NB4 (cell line): Measurements from ENCODE around the gene KIF21A.

Source experiments
- DNase-seq: peaks from one replicate; pipeline ENCODE4 v3.0.0; 2010; ENCODE audit warnings: low read depth
- H3K4me3 ChIP-seq: one replicate; pipeline ENCODE4 v1.5.1; 2011; ENCODE audit warnings: mild to moderate bottlenecking, low read depth, low read length, moderate library complexity
- MYC ChIP-seq: IDR thresholded peaks from 2 replicates; pipeline ENCODE4 v1.6.1; 2011; ENCODE audit warnings: low read depth, low read length
- POLR2A ChIP-seq: IDR thresholded peaks from 2 replicates; pipeline ENCODE4 v1.6.1; 2011; ENCODE audit warnings: mild to moderate bottlenecking; ENCODE audit not compliant: insufficient read length; ENCODE audit errors: extremely low read depth
- TF ChIP-seq, protein P1 (sequence below): IDR thresholded peaks from one replicate; pipeline ENCODE4 v1.5.1; 2012; ENCODE audit warnings: low read depth, low read length
- TF ChIP-seq, protein P2 (sequence below): IDR thresholded peaks from 2 replicates; pipeline ENCODE4 v1.6.1; 2011; ENCODE audit warnings: low read depth, low read length

The KIF21A gene

DNA sequence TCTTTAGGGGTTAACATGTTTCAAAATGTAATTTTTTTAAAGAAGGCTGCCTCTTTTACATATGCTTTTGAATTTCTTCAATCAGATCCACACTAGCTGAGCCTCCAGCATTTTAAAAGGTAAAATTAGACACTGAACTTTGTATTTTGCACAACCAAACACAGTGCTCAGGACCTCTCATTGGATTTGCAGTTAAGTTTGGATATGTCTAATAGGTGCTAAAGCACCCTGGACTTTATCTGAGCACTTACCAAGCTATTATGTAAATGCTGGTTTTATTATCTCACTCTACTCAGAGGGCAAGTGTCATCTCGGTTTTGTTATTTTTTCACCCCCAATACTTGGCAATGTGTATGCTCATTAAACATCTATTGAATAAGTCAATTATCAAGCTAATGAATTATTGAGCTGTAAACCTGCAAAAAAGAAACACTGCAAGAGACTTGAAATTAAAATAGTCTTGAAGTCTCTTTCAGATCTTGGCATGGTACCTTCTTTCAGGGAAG lies 150.7 kb downstream of the KIF21A start:
- DNase-seq, result no peak
- no peak for TF ChIP-seq MYC
- TF ChIP-seq, protein P1, sequence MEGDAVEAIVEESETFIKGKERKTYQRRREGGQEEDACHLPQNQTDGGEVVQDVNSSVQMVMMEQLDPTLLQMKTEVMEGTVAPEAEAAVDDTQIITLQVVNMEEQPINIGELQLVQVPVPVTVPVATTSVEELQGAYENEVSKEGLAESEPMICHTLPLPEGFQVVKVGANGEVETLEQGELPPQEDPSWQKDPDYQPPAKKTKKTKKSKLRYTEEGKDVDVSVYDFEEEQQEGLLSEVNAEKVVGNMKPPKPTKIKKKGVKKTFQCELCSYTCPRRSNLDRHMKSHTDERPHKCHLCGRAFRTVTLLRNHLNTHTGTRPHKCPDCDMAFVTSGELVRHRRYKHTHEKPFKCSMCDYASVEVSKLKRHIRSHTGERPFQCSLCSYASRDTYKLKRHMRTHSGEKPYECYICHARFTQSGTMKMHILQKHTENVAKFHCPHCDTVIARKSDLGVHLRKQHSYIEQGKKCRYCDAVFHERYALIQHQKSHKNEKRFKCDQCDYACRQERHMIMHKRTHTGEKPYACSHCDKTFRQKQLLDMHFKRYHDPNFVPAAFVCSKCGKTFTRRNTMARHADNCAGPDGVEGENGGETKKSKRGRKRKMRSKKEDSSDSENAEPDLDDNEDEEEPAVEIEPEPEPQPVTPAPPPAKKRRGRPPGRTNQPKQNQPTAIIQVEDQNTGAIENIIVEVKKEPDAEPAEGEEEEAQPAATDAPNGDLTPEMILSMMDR, result no peak
- TF ChIP-seq, protein P2, sequence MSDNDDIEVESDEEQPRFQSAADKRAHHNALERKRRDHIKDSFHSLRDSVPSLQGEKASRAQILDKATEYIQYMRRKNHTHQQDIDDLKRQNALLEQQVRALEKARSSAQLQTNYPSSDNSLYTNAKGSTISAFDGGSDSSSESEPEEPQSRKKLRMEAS, result no peak
- TF ChIP-seq POLR2A, result no peak
- no peak overlapping the region for H3K4me3 ChIP-seq

DNA sequence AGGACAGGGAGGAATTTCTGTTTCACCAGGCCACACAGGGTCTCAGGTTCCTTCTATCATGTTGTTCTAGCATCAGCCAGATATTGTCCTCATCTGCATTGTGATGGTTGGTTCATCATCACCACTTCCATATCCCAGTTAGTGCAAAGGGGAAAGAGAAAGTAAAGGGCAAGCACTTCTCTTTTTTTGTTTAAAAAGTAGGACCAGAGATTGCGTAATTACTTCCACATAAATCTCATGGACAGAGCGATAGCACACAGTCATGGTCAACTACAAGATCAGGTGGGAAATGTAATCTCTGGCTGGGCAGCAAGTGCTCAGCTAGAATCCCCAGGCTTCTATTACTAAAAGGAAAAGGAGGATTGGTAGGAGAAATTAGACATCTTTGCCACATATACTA lies 155.1 kb downstream of the KIF21A start:
- peak; percentile 36 for DNase-seq
- no peak overlapping the region for H3K4me3 ChIP-seq
- no peak for TF ChIP-seq MYC
- no peak for TF ChIP-seq POLR2A
- TF ChIP-seq, protein P1, result no peak

DNA sequence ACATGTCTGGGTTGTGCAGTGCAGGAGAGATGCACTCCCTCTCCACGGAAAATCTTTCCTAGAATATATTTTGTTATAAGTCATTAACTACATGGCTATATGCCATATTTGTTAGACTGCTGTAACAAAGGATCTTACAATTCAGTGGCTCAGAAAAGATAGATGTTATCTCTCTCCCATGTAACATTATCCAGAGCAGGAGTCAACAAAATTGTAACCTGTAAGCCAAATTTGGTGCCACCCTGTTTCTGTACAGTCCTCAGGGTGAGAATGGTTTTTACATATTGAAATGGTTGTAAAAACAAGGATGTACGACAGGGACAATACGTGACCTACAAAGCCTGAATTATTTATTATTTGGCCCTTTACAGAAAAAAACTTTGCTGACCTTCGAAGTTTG lies 155.5 kb downstream of the KIF21A start:
- H3K4me3 ChIP-seq, result no peak overlapping the region
- TF ChIP-seq, protein P2, result no peak
- TF ChIP-seq POLR2A, result no peak
- TF ChIP-seq, protein P1, result no peak
- TF ChIP-seq MYC, result no peak
- DNase-seq, result no peak

DNA sequence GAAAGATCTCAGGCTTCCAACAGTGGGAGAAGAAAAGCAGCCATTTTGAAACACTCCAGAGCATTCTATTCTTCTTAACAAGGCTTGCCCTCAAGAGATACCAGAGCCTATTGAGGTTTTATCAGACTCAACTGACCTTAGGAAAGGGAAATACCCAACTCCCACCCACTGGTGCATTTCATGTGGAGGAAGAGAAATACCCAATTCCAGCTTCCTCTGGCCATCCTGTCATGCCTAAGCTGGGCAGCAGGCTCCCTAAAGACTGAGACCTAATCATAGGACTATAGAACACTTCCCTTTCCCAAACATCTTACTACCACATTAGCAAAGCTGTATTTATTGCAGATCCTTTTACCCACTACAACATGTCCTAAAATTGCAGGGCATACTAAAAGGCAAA lies 164.5 kb downstream of the KIF21A start:
- no peak for TF ChIP-seq MYC
- TF ChIP-seq, protein P1, result no peak
- TF ChIP-seq, protein P2, result no peak
- TF ChIP-seq POLR2A, result no peak
- no peak overlapping the region for H3K4me3 ChIP-seq
- no peak for DNase-seq

DNA sequence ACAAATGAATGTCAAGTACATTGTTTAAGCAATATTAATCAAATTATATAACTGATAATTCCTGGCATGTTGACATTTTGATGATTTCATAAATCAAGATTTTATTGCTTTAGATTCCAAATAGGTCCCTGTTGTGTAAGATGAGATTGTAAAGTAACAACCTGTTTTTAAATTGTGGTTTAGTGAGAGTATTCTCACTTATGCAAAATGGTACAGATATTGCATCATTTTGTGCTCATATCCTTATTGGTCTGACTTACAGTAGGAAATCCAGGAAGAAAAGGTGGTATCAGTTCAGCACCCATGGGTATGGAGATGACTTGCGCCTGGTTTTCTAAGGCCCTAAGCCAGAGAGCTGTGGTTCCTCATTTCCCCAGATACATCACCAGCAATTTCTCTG lies 165.5 kb downstream of the KIF21A start:
- peak; percentile 12 for DNase-seq
- no peak overlapping the region for H3K4me3 ChIP-seq
- TF ChIP-seq MYC (no peak), POLR2A (no peak)
- TF ChIP-seq, protein P2, result no peak
- TF ChIP-seq, protein P1, result no peak

DNA sequence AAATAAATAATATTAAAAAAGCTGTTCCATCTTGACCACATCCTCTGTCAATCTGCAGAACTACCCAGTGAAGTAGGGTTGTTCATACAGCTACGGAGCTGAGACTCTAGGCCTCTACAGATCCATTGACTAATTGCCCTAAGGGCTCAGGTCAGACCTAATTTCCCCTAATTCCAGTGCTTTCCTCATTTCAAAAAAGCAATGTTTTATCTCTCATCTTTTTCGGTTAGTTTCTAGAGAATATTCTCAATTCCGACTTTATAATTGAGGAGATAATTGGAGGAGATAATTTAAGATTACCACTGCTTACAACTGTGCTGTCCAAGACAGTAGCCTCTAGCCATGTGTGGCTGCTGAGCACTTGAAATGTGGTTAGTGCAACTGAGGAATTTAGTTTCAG lies 167.1 kb downstream of the KIF21A start:
- TF ChIP-seq, protein P1, result no peak
- TF ChIP-seq, protein P2, result no peak
- TF ChIP-seq POLR2A (no peak), MYC (no peak)
- DNase-seq, result no peak
- no peak overlapping the region for H3K4me3 ChIP-seq
